ENCODE results near the gene ATG2A. TPM values are rescaled to one million over a fixed set of nuclear protein-coding genes. Genes with fewer than 3 reads are reported as not detected.

Gene ATG2A
- total and polyA plus RNA-seq, 9 of the 15 experiments (the other 6 are each of a cell fraction or from before 2014, with no cell fraction given): 0.25 to 45.9 (median 5.2) TPM

GRCh38 chr11:64846998-64847666 lies 69.9 kb downstream of the ATG2A start (continued):
- TF ChIP-seq, protein P1, sequence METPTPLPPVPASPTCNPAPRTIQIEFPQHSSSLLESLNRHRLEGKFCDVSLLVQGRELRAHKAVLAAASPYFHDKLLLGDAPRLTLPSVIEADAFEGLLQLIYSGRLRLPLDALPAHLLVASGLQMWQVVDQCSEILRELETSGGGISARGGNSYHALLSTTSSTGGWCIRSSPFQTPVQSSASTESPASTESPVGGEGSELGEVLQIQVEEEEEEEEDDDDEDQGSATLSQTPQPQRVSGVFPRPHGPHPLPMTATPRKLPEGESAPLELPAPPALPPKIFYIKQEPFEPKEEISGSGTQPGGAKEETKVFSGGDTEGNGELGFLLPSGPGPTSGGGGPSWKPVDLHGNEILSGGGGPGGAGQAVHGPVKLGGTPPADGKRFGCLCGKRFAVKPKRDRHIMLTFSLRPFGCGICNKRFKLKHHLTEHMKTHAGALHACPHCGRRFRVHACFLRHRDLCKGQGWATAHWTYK (CRISPR knock-in tag; IDR thresholded peaks at IDR 0.05): peak; percentile 57; the same call in 1 of the 2 replicates
- TF ChIP-seq, protein P2, sequence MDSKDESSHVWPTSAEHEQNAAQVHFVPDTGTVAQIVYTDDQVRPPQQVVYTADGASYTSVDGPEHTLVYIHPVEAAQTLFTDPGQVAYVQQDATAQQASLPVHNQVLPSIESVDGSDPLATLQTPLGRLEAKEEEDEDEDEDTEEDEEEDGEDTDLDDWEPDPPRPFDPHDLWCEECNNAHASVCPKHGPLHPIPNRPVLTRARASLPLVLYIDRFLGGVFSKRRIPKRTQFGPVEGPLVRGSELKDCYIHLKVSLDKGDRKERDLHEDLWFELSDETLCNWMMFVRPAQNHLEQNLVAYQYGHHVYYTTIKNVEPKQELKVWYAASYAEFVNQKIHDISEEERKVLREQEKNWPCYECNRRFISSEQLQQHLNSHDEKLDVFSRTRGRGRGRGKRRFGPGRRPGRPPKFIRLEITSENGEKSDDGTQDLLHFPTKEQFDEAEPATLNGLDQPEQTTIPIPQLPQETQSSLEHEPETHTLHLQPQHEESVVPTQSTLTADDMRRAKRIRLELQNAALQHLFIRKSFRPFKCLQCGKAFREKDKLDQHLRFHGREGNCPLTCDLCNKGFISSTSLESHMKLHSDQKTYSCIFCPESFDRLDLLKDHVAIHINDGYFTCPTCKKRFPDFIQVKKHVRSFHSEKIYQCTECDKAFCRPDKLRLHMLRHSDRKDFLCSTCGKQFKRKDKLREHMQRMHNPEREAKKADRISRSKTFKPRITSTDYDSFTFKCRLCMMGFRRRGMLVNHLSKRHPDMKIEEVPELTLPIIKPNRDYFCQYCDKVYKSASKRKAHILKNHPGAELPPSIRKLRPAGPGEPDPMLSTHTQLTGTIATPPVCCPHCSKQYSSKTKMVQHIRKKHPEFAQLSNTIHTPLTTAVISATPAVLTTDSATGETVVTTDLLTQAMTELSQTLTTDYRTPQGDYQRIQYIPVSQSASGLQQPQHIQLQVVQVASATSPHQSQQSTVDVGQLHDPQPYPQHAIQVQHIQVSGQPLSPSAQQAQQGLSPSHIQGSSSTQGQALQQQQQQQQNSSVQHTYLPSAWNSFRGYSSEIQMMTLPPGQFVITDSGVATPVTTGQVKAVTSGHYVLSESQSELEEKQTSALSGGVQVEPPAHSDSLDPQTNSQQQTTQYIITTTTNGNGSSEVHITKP (IDR thresholded peaks at IDR 0.05; ENCODE audit: partially characterized antibody): peak; percentile 24
- TF ChIP-seq NCOA1 (IDR thresholded peaks at IDR 0.05; ENCODE audit: low read depth): no peak
- 0 out of 2 replicates have a peak, but pooled peaks have one; percentile 53 for TF ChIP-seq RREB1 (CRISPR knock-in tag; IDR thresholded peaks at IDR 0.05)
- TF ChIP-seq, protein P3, sequence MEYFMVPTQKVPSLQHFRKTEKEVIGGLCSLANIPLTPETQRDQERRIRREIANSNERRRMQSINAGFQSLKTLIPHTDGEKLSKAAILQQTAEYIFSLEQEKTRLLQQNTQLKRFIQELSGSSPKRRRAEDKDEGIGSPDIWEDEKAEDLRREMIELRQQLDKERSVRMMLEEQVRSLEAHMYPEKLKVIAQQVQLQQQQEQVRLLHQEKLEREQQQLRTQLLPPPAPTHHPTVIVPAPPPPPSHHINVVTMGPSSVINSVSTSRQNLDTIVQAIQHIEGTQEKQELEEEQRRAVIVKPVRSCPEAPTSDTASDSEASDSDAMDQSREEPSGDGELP (CRISPR knock-in tag; IDR thresholded peaks at IDR 0.05; ENCODE audit: borderline replicate concordance): peak; percentile 87
- TF ChIP-seq, protein P4, sequence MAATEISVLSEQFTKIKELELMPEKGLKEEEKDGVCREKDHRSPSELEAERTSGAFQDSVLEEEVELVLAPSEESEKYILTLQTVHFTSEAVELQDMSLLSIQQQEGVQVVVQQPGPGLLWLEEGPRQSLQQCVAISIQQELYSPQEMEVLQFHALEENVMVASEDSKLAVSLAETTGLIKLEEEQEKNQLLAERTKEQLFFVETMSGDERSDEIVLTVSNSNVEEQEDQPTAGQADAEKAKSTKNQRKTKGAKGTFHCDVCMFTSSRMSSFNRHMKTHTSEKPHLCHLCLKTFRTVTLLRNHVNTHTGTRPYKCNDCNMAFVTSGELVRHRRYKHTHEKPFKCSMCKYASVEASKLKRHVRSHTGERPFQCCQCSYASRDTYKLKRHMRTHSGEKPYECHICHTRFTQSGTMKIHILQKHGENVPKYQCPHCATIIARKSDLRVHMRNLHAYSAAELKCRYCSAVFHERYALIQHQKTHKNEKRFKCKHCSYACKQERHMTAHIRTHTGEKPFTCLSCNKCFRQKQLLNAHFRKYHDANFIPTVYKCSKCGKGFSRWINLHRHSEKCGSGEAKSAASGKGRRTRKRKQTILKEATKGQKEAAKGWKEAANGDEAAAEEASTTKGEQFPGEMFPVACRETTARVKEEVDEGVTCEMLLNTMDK (IDR thresholded peaks at IDR 0.05; ENCODE audit: borderline replicate concordance, insufficient read depth, low read depth, low read length, poor library complexity, severe bottlenecking): peak; percentile 40
- 0 out of 2 replicates have a peak, but pooled peaks have one; percentile 47 for TF ChIP-seq TOE1 (IDR thresholded peaks at IDR 0.05; ENCODE audit: borderline replicate concordance)
- no peak for TF ChIP-seq TOE1 (CRISPR knock-in tag; IDR thresholded peaks at IDR 0.05; ENCODE audit: borderline replicate concordance, low read depth)
- no peak for TF ChIP-seq FOXP1 (CRISPR knock-in tag; IDR thresholded peaks at IDR 0.05)
- peak; percentile 97 for TF ChIP-seq SMARCA5 (IDR thresholded peaks at IDR 0.05)
- TF ChIP-seq ZNF263 (CRISPR knock-in tag; IDR thresholded peaks at IDR 0.05; ENCODE audit: borderline replicate concordance): peak; percentile 25; the same call in 1 of the 2 replicates

Data from K562 (cell line).